H9 (cell line): ENCODE results near the gene TMC4. TPM values are rescaled to one million over a fixed set of nuclear protein-coding genes. Genes with fewer than 3 reads are reported as not detected.

Experiments used
- DNase-seq: peaks from one replicate; pipeline ENCODE4 v3.0.0-alpha.2; 2017
- H2AFZ ChIP-seq: one replicate; pipeline ENCODE4 v1.6.1; 2013; ENCODE audit warnings: mild to moderate bottlenecking, low read length, control low read depth, moderate library complexity
- H2AK5ac ChIP-seq: 2 replicates; pipeline ENCODE4 v1.6.1; 2013; ENCODE audit warnings: low read length, control low read depth, mixed read lengths; ENCODE audit not compliant: insufficient read length
- H2BK120ac ChIP-seq: one replicate; pipeline ENCODE4 v1.6.1; 2013; ENCODE audit warnings: low read depth, mild to moderate bottlenecking, low read length, control low read depth, inconsistent platforms; ENCODE audit not compliant: poor library complexity, severe bottlenecking
- H2BK12ac ChIP-seq: 2 replicates; pipeline ENCODE4 v1.6.1; 2013; ENCODE audit warnings: low read length, control low read depth, mixed read lengths, low read depth; ENCODE audit not compliant: insufficient read length
- H2BK15ac ChIP-seq: 2 replicates; pipeline ENCODE4 v1.6.1; 2013; ENCODE audit warnings: low read depth, low read length, control low read depth
- H2BK20ac ChIP-seq: one replicate; pipeline ENCODE4 v1.6.1; 2013; ENCODE audit warnings: low read depth, mild to moderate bottlenecking, low read length, control low read depth, inconsistent platforms; ENCODE audit not compliant: poor library complexity, severe bottlenecking
- H2BK5ac ChIP-seq: 2 replicates; pipeline ENCODE4 v1.6.1; 2013; ENCODE audit warnings: low read length, control low read depth, mixed read lengths; ENCODE audit not compliant: insufficient read length
- H3K14ac ChIP-seq: 2 replicates; pipeline ENCODE4 v1.6.1; 2013; ENCODE audit warnings: low read length, control low read depth; ENCODE audit not compliant: insufficient read depth
- H3K18ac ChIP-seq: 2 replicates; pipeline ENCODE4 v1.6.1; 2013; ENCODE audit warnings: low read depth, mild to moderate bottlenecking, mixed read lengths, low read length, control low read depth; ENCODE audit not compliant: insufficient read length
- H3K23ac ChIP-seq: 2 replicates; pipeline ENCODE4 v1.6.1; 2013; ENCODE audit warnings: low read length, control low read depth, mixed read lengths, low read depth; ENCODE audit not compliant: insufficient read length
- H3K23me2 ChIP-seq: 2 replicates; pipeline ENCODE4 v1.6.1; 2013; ENCODE audit warnings: low read depth, mild to moderate bottlenecking, mixed read lengths, low read length, control low read depth; ENCODE audit not compliant: insufficient read length, poor library complexity, severe bottlenecking
- H3K27ac ChIP-seq: 2 replicates; pipeline ENCODE4 v1.5.1; 2013; ENCODE audit warnings: low read length, control low read depth, mixed read lengths, low read depth; ENCODE audit not compliant: insufficient read length
- H3K27me3 ChIP-seq: 2 replicates; pipeline ENCODE4 v1.6.1; 2013; ENCODE audit warnings: low read length, control low read depth, inconsistent platforms; ENCODE audit not compliant: insufficient read depth
- H3K4ac ChIP-seq: 2 replicates; pipeline ENCODE4 v1.6.1; 2013; ENCODE audit warnings: low read depth, mild to moderate bottlenecking, control low read depth, inconsistent platforms, low read length, moderate library complexity
- H3K4me1 ChIP-seq: 2 replicates; pipeline ENCODE4 v1.6.1; 2013; ENCODE audit warnings: low read length, control low read depth, inconsistent platforms; ENCODE audit not compliant: insufficient read depth
- H3K4me2 ChIP-seq: 2 replicates; pipeline ENCODE4 v1.6.1; 2013; ENCODE audit warnings: low read length, control low read depth, mixed read lengths; ENCODE audit not compliant: insufficient read length, insufficient read depth
- H3K56ac ChIP-seq: 2 replicates; pipeline ENCODE4 v1.6.1; 2013; ENCODE audit warnings: low read depth, mild to moderate bottlenecking, mixed read lengths, low read length, control low read depth; ENCODE audit not compliant: insufficient read length
- H3K79me1 ChIP-seq: 2 replicates; pipeline ENCODE4 v1.6.1; 2013; ENCODE audit warnings: low read depth, mild to moderate bottlenecking, moderate library complexity, low read length, control low read depth, inconsistent platforms; ENCODE audit not compliant: insufficient read depth, poor library complexity, severe bottlenecking
- H3K79me2 ChIP-seq: 2 replicates; pipeline ENCODE4 v1.6.1; 2013; ENCODE audit warnings: low read length, control low read depth, inconsistent platforms; ENCODE audit not compliant: insufficient read depth
- H3K9ac ChIP-seq: 2 replicates; pipeline ENCODE4 v1.6.1; 2013; ENCODE audit warnings: low read length, control low read depth, mixed read lengths; ENCODE audit not compliant: insufficient read length; ENCODE audit errors: extremely low read depth
- H3K9me3 ChIP-seq: one replicate; pipeline ENCODE4 v1.6.1; 2013; ENCODE audit warnings: low read depth, low read length, inconsistent platforms; ENCODE audit not compliant: control insufficient read depth
- H3T11ph ChIP-seq: one replicate; pipeline ENCODE4 v1.6.1; 2013; ENCODE audit warnings: mild to moderate bottlenecking, low read length, control low read depth, inconsistent platforms
- H4K20me1 ChIP-seq: one replicate; pipeline ENCODE4 v1.6.1; 2013; ENCODE audit not compliant: control insufficient read depth, insufficient read length, insufficient read depth
- H4K5ac ChIP-seq: 2 replicates; pipeline ENCODE4 v1.6.1; 2013; ENCODE audit warnings: low read depth, mild to moderate bottlenecking, mixed read lengths, low read length, control low read depth; ENCODE audit not compliant: insufficient read length
- H4K8ac ChIP-seq: replicated peaks from 2 replicates; pipeline ENCODE4 v1.6.1; 2013; ENCODE audit warnings: low read length, control low read depth, mixed read lengths, low read depth; ENCODE audit not compliant: insufficient read length
- H4K91ac ChIP-seq: 2 replicates; pipeline ENCODE4 v1.6.1; 2013; ENCODE audit warnings: low read depth, mild to moderate bottlenecking, moderate library complexity, mixed read lengths, low read length, control low read depth; ENCODE audit not compliant: insufficient read length
- H3K27ac Mint-ChIP-seq, 3 experiments: 2 replicates in 2 of 3; 3 replicates in 1 of 3; pipeline ENCODE4 v1.8.0; 2020 to 2021; ENCODE audit warnings: mixed read lengths in 3 of 3, mild to moderate bottlenecking in 1 of 3, moderate library complexity in 1 of 3
- H3K27me3 Mint-ChIP-seq: 2 replicates; pipeline ENCODE4 v1.8.0; 2021; ENCODE audit warnings: low read depth, mild to moderate bottlenecking, moderate library complexity, mixed read lengths
- H3K36me3 Mint-ChIP-seq, 3 experiments: 2 replicates in 2 of 3; 3 replicates in 1 of 3; pipeline ENCODE4 v1.8.0; 2020 to 2021; ENCODE audit warnings: low read depth in 3 of 3, mixed read lengths in 3 of 3; ENCODE audit not compliant: insufficient read depth in 1 of 3
- H3K4me1 Mint-ChIP-seq, 2 experiments: 2 replicates each; pipeline ENCODE4 v1.8.0; 2020; ENCODE audit warnings: mixed read lengths in 2 of 2
- H3K4me3 Mint-ChIP-seq, 2 experiments: 2 replicates in 1 of 2; 3 replicates in 1 of 2; pipeline ENCODE4 v1.8.0; 2020 to 2021; ENCODE audit warnings: mild to moderate bottlenecking in 2 of 2, mixed read lengths in 2 of 2, moderate library complexity in 1 of 2
- H3K9me3 Mint-ChIP-seq, 2 experiments: 2 replicates in 1 of 2; 3 replicates in 1 of 2; pipeline ENCODE4 v1.8.0; 2020; ENCODE audit warnings: mild to moderate bottlenecking in 2 of 2, mixed read lengths in 2 of 2, moderate library complexity in 1 of 2
- WGBS: extraction: QIAGEN DNeasy Blood & Tissue Kit; methylation state at CpG from one replicate; pipeline ENCODE4 v1.1.7; 2013; ENCODE audit warnings: missing lambda C conversion rate, low lambda C conversion rate, mixed read lengths; ENCODE audit not compliant: insufficient read length; ENCODE audit errors: extremely low coverage; 5-methylcytosine and 5-hydroxymethylcytosine counted together
- total RNA-seq: library from RNA; stranded (reverse); gene quantifications from 2 replicates; pipeline ENCODE4 v1.2.1, GENCODE V29; 2021
- TF ChIP-seq, protein P1 (sequence below): fragments of 200-600 bp; sonication (generic); conservative IDR thresholded peaks from 3 replicates; pipeline ENCODE4 v1.8.0; 2021; ENCODE audit warnings: antibody characterized with exemption, mild to moderate bottlenecking

Gene TMC4
- total RNA-seq, 1 experiment from 2014 or later, result 12.2 TPM

GRCh38 chr19:54156490-54156889 lies 16.5 kb downstream of the TMC4 start:
- Histone ChIP-seq H4K5ac (no peak overlapping the region), H3K9ac (no peak overlapping the region), H3K18ac (no peak overlapping the region), H2BK15ac (no peak overlapping the region), H3K27me3 (no peaks in the 10 kb centered on the region), H3K56ac (no peak overlapping the region), H3K14ac (no peak overlapping the region), H4K8ac (no peak overlapping the region), H2BK120ac (no peak overlapping the region), H2AK5ac (no peak overlapping the region), H4K91ac (no peak overlapping the region), H3K9me3 (no peaks in the 10 kb centered on the region), H3K27ac (no peak overlapping the region), H3K23ac (no peak overlapping the region), H3T11ph (no peak overlapping the region), H2BK20ac (no peak overlapping the region), H3K23me2 (peaks cover 13% of the 10 kb centered on the region), H2BK5ac (no peak overlapping the region), H3K4me2 (no peak overlapping the region), H3K79me2 (no peaks in the 10 kb centered on the region; the same call in 1 of the 2 replicates), H3K79me1 (no peaks in the 10 kb centered on the region), H2AFZ (no peak overlapping the region), H3K4me1 (no peaks in the 10 kb centered on the region), H4K20me1 (no peaks in the 10 kb centered on the region), H2BK12ac (no peak overlapping the region), H3K4ac (no peak overlapping the region)
- Mint-ChIP-seq H3K4me3 (no peak overlapping the region; a peak in 1 of 5 replicates), H3K4me1 (peaks cover 13 to 16% of the 10 kb centered on the region in 2 experiments), H3K36me3 (peaks cover 32 to 60% (median 59%) of the 10 kb centered on the region in 3 experiments), H3K27ac (no peak overlapping the region), H3K9me3 (no peaks in the 10 kb centered on the region; a peak in 1 of 5 replicates), H3K27me3 (peaks cover 6% of the 10 kb centered on the region)
- TF ChIP-seq, protein P1, sequence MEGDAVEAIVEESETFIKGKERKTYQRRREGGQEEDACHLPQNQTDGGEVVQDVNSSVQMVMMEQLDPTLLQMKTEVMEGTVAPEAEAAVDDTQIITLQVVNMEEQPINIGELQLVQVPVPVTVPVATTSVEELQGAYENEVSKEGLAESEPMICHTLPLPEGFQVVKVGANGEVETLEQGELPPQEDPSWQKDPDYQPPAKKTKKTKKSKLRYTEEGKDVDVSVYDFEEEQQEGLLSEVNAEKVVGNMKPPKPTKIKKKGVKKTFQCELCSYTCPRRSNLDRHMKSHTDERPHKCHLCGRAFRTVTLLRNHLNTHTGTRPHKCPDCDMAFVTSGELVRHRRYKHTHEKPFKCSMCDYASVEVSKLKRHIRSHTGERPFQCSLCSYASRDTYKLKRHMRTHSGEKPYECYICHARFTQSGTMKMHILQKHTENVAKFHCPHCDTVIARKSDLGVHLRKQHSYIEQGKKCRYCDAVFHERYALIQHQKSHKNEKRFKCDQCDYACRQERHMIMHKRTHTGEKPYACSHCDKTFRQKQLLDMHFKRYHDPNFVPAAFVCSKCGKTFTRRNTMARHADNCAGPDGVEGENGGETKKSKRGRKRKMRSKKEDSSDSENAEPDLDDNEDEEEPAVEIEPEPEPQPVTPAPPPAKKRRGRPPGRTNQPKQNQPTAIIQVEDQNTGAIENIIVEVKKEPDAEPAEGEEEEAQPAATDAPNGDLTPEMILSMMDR, result no peak
- WGBS, result no CpG with 5 or more reads among the region's 11 CpGs
- no peak for DNase-seq
